Measurements from ENCODE around the gene BCR.

DNA sequence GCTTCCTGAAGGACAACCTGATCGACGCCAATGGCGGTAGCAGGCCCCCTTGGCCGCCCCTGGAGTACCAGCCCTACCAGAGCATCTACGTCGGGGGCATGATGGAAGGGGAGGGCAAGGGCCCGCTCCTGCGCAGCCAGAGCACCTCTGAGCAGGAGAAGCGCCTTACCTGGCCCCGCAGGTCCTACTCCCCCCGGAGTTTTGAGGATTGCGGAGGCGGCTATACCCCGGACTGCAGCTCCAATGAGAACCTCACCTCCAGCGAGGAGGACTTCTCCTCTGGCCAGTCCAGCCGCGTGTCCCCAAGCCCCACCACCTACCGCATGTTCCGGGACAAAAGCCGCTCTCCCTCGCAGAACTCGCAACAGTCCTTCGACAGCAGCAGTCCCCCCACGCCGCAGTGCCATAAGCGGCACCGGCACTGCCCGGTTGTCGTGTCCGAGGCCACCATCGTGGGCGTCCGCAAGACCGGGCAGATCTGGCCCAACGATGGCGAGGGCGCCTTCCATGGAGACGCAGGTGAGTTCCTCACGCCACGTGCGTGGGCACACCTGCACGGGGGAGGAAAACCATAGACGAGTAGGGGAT lies 1.5 kb downstream of the BCR start:
- TF ChIP-seq, protein P1, sequence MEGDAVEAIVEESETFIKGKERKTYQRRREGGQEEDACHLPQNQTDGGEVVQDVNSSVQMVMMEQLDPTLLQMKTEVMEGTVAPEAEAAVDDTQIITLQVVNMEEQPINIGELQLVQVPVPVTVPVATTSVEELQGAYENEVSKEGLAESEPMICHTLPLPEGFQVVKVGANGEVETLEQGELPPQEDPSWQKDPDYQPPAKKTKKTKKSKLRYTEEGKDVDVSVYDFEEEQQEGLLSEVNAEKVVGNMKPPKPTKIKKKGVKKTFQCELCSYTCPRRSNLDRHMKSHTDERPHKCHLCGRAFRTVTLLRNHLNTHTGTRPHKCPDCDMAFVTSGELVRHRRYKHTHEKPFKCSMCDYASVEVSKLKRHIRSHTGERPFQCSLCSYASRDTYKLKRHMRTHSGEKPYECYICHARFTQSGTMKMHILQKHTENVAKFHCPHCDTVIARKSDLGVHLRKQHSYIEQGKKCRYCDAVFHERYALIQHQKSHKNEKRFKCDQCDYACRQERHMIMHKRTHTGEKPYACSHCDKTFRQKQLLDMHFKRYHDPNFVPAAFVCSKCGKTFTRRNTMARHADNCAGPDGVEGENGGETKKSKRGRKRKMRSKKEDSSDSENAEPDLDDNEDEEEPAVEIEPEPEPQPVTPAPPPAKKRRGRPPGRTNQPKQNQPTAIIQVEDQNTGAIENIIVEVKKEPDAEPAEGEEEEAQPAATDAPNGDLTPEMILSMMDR (IDR thresholded peaks at IDR 0.05): no peak
- TF ChIP-seq ERG (CRISPR knock-in tag; IDR thresholded peaks at IDR 0.05) (no peak), ATF1 (CRISPR knock-in tag; IDR thresholded peaks at IDR 0.05) (no peak), ZNF138 (CRISPR knock-in tag; conservative IDR thresholded peaks at IDR 0.05) (no peak), GRHL2 (CRISPR knock-in tag; IDR thresholded peaks at IDR 0.05; ENCODE audit: insufficient replicate concordance, severe bottlenecking) (no peak), ETV6 (CRISPR knock-in tag; IDR thresholded peaks at IDR 0.05) (no peak), SP1 (CRISPR knock-in tag; conservative IDR thresholded peaks at IDR 0.05) (no peak), NR2C2 (CRISPR knock-in tag; IDR thresholded peaks at IDR 0.05) (no peak), JUN (CRISPR knock-in tag; IDR thresholded peaks at IDR 0.05) (no peak), RELA (CRISPR knock-in tag; IDR thresholded peaks at IDR 0.05; ENCODE audit: borderline replicate concordance) (no peak), NR1H2 (CRISPR knock-in tag; IDR thresholded peaks at IDR 0.05) (no peak), PRDM15 (CRISPR knock-in tag; IDR thresholded peaks at IDR 0.05) (no peak)

Measured in WTC11 (cell line).